Stimulated activated CD4-positive, alpha-beta T cell treated with anti-CD3 and anti-CD28 coated beads, Interleukin-4, amount 100 ng/mL, for 1 hour (primary cell): Measurements from ENCODE around the gene TRAF3IP1.

Experiments used
- DNase-seq: peaks from one replicate; pipeline ENCODE4 v3.0.0-alpha.2; 2020

Gene TRAF3IP1

GRCh38 chr2:238287737-238288649, 32.3 kb upstream of the TRAF3IP1 start, which contains the start of gene PER2:
Gene PER2, minus strand, starts transcription at chr2:238288610. Its CDS starts 10,674 bp downstream, at chr2:238277936.
- no peak for DNase-seq

DNA sequence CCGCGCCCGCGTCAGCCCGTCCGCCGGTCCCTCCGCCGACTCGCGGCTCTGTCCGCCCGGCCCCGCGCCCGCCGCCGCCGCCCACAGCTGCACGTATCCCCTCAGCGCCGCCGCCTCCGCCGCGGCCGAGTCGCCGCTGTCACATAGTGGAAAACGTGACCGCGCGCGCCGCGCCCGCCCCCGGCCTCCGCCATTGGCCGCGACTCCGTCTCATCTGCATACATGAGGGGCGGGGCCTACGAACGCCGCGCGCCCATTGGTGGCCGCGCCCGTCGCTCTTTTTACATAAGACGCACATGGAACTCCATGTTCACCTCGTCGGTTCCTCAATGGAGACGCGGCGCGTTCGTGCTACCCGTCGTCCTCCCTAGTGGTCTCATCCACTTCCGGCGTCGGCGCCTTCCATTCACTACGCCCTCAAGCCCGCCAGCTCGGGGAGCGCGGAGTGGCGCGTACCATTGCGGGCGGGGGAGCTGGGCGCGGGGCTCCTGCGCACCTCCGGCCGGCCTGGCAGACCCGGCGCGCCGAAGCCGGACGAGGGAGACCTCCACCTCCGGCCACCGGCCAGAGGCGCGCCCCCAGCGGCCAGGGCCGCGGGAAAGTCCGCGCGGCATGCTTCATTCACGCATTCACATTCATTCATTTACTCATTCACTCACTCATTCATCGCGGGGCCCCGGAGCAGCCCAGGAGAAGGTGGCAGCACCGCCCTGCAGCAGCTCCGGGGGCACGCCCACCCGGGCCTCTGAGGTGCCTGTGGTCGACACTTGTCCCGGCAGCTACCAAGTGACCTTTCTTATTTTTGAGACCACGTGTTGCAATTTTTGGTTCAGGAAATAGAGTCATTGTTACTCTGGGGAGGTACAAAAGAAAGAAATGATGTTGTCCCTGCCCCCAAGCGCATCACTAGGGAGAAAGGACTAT, 31.4 kb upstream of the TRAF3IP1 start:
- DNase-seq, result peak; percentile 97

DNA sequence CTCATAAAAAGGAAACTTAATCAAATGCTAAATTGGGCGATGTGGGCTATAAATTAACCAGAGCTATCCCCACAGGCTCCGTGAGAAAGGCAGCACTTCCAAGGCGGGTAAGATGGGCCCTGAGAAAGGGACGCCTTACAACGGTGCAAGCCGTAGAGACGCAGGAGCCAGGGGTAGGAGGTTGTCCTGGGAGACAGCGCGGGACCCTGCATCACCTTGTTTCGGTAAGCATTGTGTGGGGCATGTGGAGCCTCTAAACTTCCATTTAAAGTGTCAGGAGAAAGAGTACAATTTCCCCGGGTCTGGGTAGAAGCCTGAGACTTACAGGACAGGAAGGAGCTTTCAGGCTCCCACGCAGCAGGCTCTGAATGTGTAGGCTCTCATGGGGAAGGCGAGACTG, 30.7 kb upstream of the TRAF3IP1 start:
- DNase-seq, result no peak

DNA sequence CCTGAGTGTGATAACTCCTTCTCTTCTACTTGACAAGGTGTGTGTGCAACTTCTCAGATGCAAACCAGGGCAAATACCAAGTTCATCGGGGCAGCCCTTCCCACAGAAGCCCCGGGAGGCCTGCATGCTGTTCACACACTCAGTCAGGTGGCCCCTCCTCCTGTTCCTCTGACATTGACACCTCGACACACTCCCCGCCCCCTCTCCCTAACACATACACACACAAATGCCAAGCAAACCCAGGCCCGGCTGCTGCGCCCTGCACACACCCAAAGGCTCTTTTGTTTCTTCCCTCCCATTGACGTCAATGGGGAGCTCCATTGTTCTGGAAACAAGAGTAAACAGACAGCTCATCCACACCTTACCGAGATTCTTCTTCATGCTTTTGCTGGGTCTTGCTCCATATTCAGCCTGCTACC, 30.2 kb upstream of the TRAF3IP1 start:
- DNase-seq, result no peak

DNA sequence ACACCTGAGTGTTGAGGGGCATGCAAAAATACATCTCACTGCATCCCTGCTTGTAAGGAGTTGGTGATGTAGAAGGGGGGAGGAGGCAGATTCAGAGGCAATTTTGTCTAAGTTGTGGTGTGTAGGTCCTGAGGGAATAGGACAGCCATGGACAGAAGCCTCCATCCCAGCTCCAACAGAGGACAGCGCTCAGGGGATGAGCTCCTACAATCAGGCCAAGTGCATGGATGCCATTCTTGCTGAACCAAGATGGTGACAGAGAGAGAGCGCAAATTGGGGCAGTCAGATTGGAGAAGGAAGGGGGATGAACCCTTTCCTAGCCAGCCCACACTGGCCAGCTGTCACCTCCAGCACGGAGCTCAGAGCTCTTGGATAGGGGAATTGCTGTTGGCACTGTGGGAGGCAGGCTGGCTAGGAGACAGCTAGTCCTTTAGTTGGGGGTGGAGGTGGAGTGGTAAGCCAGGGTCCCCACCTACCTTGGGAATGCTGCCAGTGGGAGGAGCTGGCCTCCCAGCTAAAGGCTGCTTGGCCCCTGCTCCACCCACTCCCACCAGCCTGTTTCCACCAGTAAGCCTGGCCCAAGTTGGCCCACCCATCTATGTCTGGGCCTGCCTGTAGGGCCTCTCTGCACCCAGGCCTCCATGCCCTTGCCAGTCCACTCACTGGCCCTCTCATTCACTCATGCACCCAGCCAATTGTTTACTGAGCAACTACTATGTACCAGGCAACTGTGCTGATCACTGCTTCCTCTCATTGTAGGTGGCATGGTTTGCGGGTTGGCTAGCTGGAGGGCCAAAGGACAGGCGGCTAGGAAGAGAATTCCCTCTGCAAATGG, 29.4 kb upstream of the TRAF3IP1 start:
- DNase-seq, result no peak

- no peak for DNase-seq
These were observed 28.6 kb upstream of the TRAF3IP1 start for GRCh38 chr2:238291550-238292281.

GRCh38 chr2:238294046-238294392, 26.3 kb upstream of the TRAF3IP1 start:
- DNase-seq, result no peak

- DNase-seq, result no peak
These were observed 25.8 kb upstream of the TRAF3IP1 start for GRCh38 chr2:238294393-238295143.

- no peak for DNase-seq
These were observed 24.9 kb upstream of the TRAF3IP1 start for GRCh38 chr2:238295144-238296112.

DNA sequence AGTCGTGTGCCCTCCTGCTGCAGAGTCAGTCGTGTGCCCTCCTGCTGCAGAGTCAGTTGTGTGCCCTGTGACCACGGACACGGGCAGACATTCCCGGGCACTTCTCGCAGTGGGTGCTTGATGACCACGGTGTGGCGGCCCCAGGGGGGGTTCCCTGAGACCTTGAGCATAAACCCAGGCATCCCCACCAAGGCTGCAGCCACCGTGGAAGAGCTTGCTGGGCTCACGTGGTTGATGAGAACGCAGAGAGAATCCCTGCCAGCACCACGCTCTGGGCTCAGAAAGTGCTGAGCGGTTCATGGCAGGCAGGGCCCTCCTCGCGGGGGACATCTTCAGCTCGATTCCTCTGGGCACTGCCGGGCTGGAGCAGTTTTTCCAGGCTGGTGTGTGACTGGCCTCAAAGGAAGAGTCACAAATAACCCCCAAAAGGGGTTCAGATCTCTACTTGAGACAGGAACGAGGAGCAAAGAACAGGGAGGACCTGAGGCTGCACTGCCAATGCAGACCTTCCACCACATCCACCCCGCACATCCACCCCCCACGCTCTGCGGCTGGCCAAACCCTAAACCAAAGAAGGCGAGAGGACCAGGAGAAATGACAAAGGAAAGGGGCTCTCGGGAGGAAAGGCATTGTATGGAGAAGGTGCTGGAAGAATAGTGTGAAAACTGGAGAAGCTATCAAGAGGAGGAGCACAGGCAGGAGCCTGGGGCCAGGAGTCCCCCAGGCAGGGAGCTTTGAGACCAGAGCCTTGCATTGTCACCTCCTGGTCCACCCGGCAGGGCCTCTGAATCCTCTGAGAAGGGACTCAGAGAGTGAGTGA, 23.5 kb upstream of the TRAF3IP1 start:
- DNase-seq, result no peak

GRCh38 chr2:238299803-238300202, 20.5 kb upstream of the TRAF3IP1 start:
- DNase-seq, result no peak

GRCh38 chr2:238302087-238302486, 18.2 kb upstream of the TRAF3IP1 start:
- DNase-seq, result no peak

DNA sequence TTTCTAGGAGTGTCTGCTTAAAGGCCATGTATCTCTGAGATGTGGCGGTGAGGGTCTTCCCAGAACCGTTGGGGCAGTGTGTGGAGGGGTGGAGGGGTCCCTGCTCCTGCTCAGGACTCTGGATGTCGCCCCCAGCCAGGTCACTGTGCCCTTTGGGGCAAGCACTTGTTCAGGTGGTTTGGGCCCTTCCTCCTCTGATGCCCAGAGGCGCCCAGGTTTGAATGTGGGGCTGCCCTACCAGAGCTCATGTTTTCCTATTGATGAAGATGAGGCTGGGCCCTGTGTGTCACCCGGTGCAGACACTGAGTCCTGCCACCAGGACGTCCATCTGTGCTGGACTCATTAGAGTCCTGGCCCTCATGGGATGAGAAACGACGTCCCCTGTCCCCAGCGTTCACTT, 17.6 kb upstream of the TRAF3IP1 start:
- no peak for DNase-seq

DNA sequence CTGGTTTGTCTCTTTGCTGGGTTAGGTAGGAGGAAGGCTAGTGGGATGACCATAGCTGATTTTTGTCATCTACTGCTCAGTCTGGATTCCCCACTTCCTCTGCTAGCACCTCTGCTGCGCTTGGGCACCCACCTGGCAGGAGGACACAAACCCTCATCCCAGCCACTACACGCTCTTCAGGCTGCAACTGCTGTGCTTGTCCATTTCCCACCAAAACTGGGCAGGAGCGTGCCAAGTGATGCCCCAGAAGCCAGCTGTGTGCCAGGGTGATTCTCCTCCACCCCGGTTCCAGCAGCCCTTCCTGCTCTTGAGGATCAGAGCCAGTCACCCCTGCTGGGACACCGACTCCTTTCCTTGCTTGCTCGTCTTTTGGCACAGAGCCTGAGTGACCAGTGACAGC, 16.2 kb upstream of the TRAF3IP1 start:
- no peak for DNase-seq

DNA sequence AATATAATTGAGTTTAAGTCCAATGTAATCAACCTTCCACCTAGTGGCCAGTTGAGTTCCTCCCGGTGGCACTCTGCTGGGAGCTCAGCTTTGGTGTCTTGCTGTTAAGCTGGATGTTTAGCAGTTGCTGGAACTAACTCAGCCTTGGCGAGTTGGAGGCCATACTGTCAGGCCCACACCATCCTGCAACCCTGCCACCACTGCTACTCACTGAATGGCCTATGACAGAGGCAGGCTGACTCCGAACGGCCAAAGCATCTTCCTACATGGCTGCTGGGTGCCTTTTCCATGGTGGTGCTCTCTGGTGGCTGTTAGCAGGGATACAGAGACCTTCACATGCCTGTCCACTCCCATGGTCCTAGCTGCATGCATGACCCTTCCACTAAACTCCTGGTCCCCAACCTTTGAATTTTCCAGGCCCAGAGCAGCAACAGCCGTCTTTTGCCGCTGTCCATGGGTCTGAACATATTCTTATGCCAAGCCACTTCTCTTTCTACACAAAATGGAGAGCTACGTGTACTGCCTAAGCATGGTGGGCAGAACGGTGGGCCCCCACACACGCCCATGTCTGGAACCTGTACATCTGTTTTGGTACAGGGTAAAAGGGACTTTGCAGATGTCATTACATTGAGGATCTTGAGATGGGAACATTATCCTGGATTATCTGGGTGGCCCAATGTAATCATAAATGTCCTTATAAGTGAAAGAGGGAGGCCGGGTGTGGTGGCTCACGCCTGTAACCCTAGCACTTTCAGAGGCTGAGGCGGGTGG, 15.0 kb upstream of the TRAF3IP1 start:
- DNase-seq, result no peak

DNA sequence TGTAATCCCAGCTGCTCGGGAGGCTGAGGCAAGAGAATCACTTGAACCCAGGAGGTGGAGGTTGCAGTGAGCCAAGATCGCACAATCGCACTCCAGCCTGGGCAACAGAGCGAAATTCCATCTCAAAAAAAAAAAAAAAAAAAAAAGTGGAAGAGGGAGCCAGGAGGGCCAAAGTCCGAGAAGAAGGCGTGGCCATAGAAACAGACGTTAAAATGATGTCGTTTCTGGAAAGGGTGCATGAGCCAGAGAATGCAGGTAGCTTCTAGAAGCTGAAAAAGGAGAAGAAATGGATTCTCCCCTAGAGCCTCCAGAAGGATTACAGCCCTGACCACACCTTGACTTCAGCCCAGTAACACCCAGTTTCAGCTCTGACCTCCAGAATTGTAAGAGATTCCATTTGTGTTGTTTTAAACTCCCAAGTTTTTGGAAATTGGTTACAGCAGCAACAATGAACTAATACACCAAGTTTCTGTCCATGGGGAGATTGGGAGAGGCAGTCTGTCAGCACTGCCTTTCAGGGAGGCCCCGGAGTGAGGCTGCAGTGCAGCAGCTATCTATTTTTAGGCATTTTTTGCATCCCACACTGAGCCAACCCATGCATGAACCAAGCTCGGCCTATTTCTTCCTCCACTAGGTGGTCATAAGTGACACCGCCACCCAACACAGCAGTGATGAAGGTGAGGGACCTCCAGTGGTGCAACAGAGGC, 14.2 kb upstream of the TRAF3IP1 start:
- no peak for DNase-seq

GRCh38 chr2:238306672-238306998, 13.7 kb upstream of the TRAF3IP1 start:
- DNase-seq, result no peak

DNA sequence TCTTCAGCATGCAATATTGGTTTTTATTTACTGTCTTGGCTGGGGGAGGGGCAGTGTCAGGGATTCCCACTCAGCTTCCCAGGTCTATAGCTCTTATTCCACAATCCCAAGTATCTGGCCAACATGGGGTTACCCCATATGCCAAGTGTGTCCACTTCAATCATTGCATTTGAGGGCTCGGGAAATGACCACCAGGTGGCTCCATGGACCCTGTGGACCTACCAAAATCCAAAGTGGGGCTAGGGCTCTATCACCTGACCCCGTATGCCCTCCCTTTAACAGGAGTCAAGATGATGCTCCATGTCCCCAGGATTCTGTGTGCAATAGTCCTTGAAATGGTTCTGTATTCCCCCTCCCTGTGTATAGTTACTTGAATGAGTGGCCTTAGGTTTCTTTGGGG, 12.1 kb upstream of the TRAF3IP1 start:
- no peak for DNase-seq
